Kidney (tissue), 14 donors: ENCODE measurements around the gene ZMAT1. TPM values are rescaled to one million over a fixed set of nuclear protein-coding genes. Genes with fewer than 3 reads are reported as not detected.

Experiments
- DNase-seq, 5 donors: peaks; one replicate each; pipeline ENCODE4 v3.0.0-alpha.2; 2013 to 2020
- FAIRE-seq: peaks from 2 replicates; lab custom pipeline; 2012; peaks lifted over from hg19 to GRCh38; lab: Jason Lieb, UNC
- H3K27ac ChIP-seq, 2 donors: one replicate each; pipeline ENCODE4 v1.7.0; 2013; ENCODE audit warnings: low read depth in 2 of 2, low read length in 2 of 2, inconsistent platforms in 1 of 2
- H3K27me3 ChIP-seq: one replicate; pipeline ENCODE4 v1.7.1; 2013; ENCODE audit warnings: low read length, inconsistent platforms; ENCODE audit not compliant: control insufficient read depth, insufficient read depth
- H3K36me3 ChIP-seq, 3 donors: one replicate each; pipeline versions ENCODE4 v1.7.0 to v1.7.1; 2013; ENCODE audit warnings: low read length in 3 of 3, control low read depth in 1 of 3, inconsistent platforms in 1 of 3; ENCODE audit not compliant: insufficient read depth in 3 of 3, control insufficient read depth in 2 of 3
- H3K4me1 ChIP-seq, 3 donors: one replicate each; pipeline versions ENCODE4 v1.7.0 to v1.7.1; 2013; ENCODE audit warnings: low read length in 3 of 3, inconsistent platforms in 1 of 3, low read depth in 1 of 3; ENCODE audit not compliant: control insufficient read depth in 2 of 3, insufficient read depth in 2 of 3
- H3K4me3 ChIP-seq, 3 donors: one replicate each; pipeline versions ENCODE4 v1.7.0 to v1.8.1; 2013; ENCODE audit warnings: low read length in 3 of 3, control low read depth in 1 of 3, inconsistent platforms in 1 of 3
- H3K9ac ChIP-seq, 3 donors: one replicate each; pipeline versions ENCODE4 v1.7.0 to v1.7.1; 2013; ENCODE audit warnings: low read length in 3 of 3, control low read depth in 1 of 3, inconsistent platforms in 1 of 3
- H3K9me3 ChIP-seq, 3 donors: one replicate each; pipeline versions ENCODE4 v1.7.0 to v1.7.1; 2013; ENCODE audit warnings: low read length in 3 of 3, control low read depth in 1 of 3, inconsistent platforms in 1 of 3; ENCODE audit not compliant: control insufficient read depth in 2 of 3, insufficient read depth in 1 of 3
- CTCF ChIP-seq: IDR thresholded peaks from 3 replicates; pipeline ENCODE4 v1.5.1; 2012; ENCODE audit warnings: mild to moderate bottlenecking, moderate library complexity, borderline replicate concordance; ENCODE audit not compliant: insufficient read depth; ENCODE audit errors: extremely low read depth
- intact Hi-C: fragments of 100-400 bp; cut with DNase I; formaldehyde crosslinking; loops from one replicate; pipeline ENCODE4 v1.11.1; 2022
- polyA plus RNA-seq: library from polyadenylated mRNA; stranded (reverse); fragments of 350-450 nt; fragmentation: Illumina TruSeq; extraction: RNeasy Lipid Tissue Mini Kit (QIAGEN cat#74804); gene quantifications from one replicate; pipeline ENCODE4 v1.2.3, GENCODE V29; 2014; ENCODE audit warnings: low read depth, low replicate concordance; ENCODE audit not compliant: insufficient read depth
- total RNA-seq: library from RNA; stranded (reverse); fragmentation: NEBNext Ultra II Directional; extraction: Animal tissue kit (Norgen Biotek cat#: 25700); gene quantifications from one replicate; pipeline ENCODE4 v1.2.1, GENCODE V29; 2021
- donor health status: control.
- donor health status: control.
- donor health status: control.
- donor health status: control.
- donor health status: control.
- donor health status: DM: yes; HTN: yes; CAD: no.
- donor health status: Normal renal cell carcinoma (clear cell type).

ZMAT1 gene
- total and polyA plus RNA-seq, 2 donors from 2014 or later = 8.5 to 20.0 TPM

DNA sequence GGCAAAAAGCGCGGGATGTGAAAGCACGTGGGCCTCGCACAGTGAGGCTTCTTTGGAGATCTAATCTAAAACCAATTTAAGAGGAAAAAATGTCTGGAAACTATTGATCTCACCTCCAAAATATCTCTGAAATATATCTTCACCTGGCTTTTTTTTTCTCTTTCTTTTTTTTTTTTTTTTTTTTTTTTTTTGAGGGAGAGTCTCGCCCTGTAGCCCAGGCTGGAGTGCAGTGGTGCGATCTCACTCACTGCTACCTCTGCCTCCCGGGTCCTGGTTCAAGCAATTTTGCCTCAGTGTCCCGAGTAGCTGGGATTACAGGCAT, 383 bp upstream of the ZMAT1 start:
- intact Hi-C loops = no loop called here
- no peaks in the 10 kb centered on the region for H3K4me1 ChIP-seq
- no peaks in the 10 kb centered on the region for H3K27me3 ChIP-seq
- no peaks in the 10 kb centered on the region for H3K36me3 ChIP-seq
- H3K9me3 ChIP-seq = no peaks in the 10 kb centered on the region
- TF ChIP-seq CTCF = no peak
- peak overlapping the region in 1 of 2 donors; percentile 87 for H3K27ac ChIP-seq
- peak; percentile 87 for FAIRE-seq
- no peak overlapping the region for H3K4me3 ChIP-seq
- DNase-seq = no peak
- H3K9ac ChIP-seq = no peak overlapping the region

- no peak for FAIRE-seq
- Histone ChIP-seq H3K4me1 (no peaks in the 10 kb centered on the region), H3K9ac (peak overlapping the region; percentile 0 to 75 (median 24)), H3K36me3 (no peaks in the 10 kb centered on the region), H3K9me3 (no peaks in the 10 kb centered on the region), H3K4me3 (peak overlapping the region; percentile 48 to 73 (median 56)), H3K27me3 (no peaks in the 10 kb centered on the region), H3K27ac (peak overlapping the region; percentile 71 to 87)
- TF ChIP-seq CTCF = no peak
- intact Hi-C loops = no loop called here
- no peak for DNase-seq
Observed at GRCh38 chrX:101931136-101931487, 715 bp downstream of the ZMAT1 start.

- no peak overlapping the region for H3K27ac ChIP-seq
- no peak for TF ChIP-seq CTCF
- no peaks in the 10 kb centered on the region for H3K4me1 ChIP-seq
- no peak overlapping the region for H3K4me3 ChIP-seq
- H3K9me3 ChIP-seq = no peaks in the 10 kb centered on the region
- intact Hi-C loops = no loop called here
- H3K36me3 ChIP-seq = no peaks in the 10 kb centered on the region
- FAIRE-seq (no peak), DNase-seq (no peak)
- H3K9ac ChIP-seq = no peak overlapping the region
- no peaks in the 10 kb centered on the region for H3K27me3 ChIP-seq
Observed at GRCh38 chrX:101925733-101926132, 6.1 kb downstream of the ZMAT1 start.

DNA sequence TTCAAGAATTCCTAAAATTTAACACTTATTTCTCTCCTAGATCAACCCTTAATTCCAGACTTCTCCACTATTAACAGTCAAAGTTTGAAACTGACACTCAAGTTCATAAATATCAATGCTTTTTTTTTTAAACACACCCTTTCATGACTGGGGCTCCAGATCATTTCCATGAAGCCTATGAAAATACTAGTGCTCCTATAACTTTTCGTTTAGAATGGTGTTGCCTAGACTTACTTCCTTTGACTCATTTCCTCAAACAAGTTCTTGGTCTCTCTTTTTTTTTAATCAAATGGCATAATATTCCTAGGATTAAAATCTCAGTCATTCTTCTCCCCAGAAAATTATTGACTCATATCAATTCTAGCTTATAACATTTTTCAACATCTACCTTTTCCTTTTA, 13.1 kb downstream of the ZMAT1 start:
- no peaks in the 10 kb centered on the region for H3K9me3 ChIP-seq
- H3K4me1 ChIP-seq = no peaks in the 10 kb centered on the region
- intact Hi-C loops = no loop called here
- FAIRE-seq = no peak
- no peaks in the 10 kb centered on the region for H3K27me3 ChIP-seq
- H3K4me3 ChIP-seq = no peak overlapping the region
- no peaks in the 10 kb centered on the region for H3K36me3 ChIP-seq
- DNase-seq = no peak
- TF ChIP-seq CTCF = no peak
- H3K9ac ChIP-seq = no peak overlapping the region
- H3K27ac ChIP-seq = no peak overlapping the region
